ENCODE results near the gene MYO7A. TPM values are rescaled to one million over a fixed set of nuclear protein-coding genes. Genes with fewer than 3 reads are reported as not detected.

MYO7A gene
- total RNA-seq = 1.9 and 3.7 TPM in 2 replicates

GRCh38 chr11:77127920-77128691 is at the start of gene MYO7A:
TSS of gene MYO7A (plus strand) at chr11:77128246. CDS start at chr11:77130635, 2,389 bp downstream.

GRCh38 chr11:77102246-77103210 is 25.5 kb upstream of the MYO7A start, which contains the start of gene OMP:
TSS of gene OMP (plus strand) at chr11:77102840. CDS start at chr11:77102840, 0 bp downstream.

Other genes starting within 250 kb of the MYO7A start
- gene B3GNT6, start 93.8 kb upstream of the MYO7A start, total RNA-seq = not detected in 2 replicates
- 1.5 and 6.4 TPM in 2 replicates for gene CAPN5, start 61.3 kb upstream of the MYO7A start, total RNA-seq
- 0.25 and 0.49 TPM in 2 replicates for gene OMP, start 25.4 kb upstream of the MYO7A start, total RNA-seq
- gene GDPD4, start 173.4 kb downstream of the MYO7A start, total RNA-seq = not detected in 2 replicates